GM12801 (cell line): Measurements from ENCODE around the gene FAM3B.

ENCODE experiments used
- CTCF ChIP-seq: IDR thresholded peaks from one replicate; pipeline ENCODE4 v1.5.1; 2011; ENCODE audit warnings: control low read depth; ENCODE audit not compliant: insufficient read length; ENCODE audit errors: extremely low read depth

The FAM3B gene

DNA sequence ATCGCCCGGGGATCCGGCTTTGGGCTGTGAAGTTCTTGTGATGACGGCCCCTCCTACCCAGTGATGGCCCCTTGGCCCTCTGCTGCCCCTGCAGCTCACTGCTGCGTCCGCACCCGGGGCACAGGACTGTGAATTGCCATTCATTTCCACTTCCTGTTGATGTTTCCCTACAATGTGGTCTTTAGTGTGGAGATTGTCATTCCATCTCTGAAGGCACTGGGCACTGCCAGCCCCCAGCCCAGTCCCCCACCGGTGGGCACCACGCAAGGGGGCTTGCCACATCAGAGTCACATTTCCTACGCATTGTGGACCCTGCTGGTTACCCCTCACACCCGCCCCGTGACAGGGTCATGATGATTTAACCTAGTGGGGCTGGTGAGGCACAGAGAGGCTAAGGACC lies 42.7 kb downstream of the FAM3B start:
- no peak for TF ChIP-seq CTCF

- TF ChIP-seq CTCF: no peak
Measured at GRCh38 chr21:41360072-41360821, 43.6 kb downstream of the FAM3B start.

DNA sequence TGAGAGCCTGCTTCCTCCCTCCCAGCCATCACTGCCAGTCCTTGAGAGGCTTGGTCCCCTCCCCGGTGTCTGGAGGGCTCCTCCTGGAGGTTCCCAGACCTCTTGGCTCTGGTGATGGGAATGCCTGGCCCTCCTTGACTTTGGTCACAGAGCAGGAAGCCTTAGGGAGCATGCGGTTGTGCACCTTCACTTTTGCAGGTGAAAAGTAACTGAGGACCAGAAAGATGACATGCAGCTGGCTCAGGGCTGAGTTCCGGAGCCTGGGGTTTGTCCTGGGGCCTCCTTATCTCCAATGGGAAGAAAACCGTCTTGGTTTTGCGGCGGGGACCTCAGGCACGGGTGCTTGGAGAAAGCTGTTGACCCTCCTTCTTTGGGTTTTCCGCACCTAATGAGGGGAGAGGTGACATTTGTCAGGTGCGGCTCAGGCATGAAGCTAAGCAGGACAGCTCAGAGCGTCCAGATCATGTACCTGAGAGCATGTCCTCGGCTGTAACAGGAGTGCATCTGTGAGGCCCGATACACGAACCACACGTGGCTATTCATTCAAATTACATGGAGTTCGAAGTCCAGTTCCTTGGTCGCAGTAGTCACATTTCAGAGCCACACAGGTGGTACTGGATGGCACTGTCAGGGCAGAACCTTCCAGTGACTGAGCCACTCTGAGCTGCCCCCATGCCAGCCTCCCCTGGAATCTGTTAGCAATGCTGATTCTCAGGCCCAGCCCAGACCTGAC lies 44.6 kb downstream of the FAM3B start:
- TF ChIP-seq CTCF: no peak

GRCh38 chr21:41361786-41362604 lies 45.4 kb downstream of the FAM3B start, which contains the start of gene MX2:
Gene MX2, plus strand, starts transcription at chr21:41362027. Its CDS starts 14,880 bp downstream, at chr21:41376907.
- TF ChIP-seq CTCF: no peak

GRCh38 chr21:41362605-41363369 lies 46.2 kb downstream of the FAM3B start:
- TF ChIP-seq CTCF: no peak

DNA sequence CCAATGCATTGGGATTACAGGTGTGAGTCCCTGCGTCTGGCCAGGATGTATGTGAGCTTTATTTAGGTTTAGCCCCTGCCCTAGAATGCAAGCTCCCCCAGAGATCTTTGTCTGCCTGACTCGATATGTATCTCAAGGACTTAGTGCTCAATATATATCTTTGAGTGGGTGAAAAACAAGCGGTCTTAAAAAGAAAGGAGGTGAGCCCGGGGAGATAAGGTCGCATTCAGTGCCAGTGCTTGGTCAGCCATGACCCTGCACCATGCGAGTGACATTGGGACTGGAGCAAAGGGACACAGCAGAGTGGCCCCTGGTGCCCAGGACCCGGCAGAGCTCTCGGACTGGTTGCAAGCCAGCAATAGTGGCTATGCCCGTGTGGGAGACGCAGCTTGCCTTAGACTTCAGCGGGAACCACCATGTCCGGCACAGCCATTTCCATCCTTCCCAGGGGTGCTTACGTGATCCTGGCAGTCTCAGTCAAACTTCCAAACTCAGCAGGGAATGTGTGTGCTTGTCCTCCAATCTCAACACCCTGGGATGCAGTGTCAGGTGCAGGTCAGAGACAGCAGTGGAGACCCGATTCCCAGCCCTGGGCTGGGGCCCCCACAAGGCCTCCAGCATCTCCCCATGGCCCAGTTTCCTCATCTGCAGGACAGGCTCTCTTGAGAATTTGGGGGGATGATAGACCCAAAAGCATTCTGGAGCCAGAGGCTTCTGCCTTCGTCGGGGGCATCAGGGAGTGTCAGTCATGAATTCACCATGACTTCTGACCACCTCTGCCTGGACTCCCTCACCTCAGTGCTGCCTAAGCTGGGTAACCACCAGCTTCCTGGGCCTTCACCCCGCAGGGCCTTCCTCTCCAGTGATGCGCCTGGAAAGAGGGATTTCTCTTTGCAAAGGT lies 47.0 kb downstream of the FAM3B start:
- TF ChIP-seq CTCF: no peak
